Measurements from ENCODE around the gene TERT. TPM values are rescaled to one million over a fixed set of nuclear protein-coding genes. Genes with fewer than 3 reads are reported as not detected.

TERT gene
- total RNA-seq, 1 donor from 2014 or later: 2.4 TPM

DNA sequence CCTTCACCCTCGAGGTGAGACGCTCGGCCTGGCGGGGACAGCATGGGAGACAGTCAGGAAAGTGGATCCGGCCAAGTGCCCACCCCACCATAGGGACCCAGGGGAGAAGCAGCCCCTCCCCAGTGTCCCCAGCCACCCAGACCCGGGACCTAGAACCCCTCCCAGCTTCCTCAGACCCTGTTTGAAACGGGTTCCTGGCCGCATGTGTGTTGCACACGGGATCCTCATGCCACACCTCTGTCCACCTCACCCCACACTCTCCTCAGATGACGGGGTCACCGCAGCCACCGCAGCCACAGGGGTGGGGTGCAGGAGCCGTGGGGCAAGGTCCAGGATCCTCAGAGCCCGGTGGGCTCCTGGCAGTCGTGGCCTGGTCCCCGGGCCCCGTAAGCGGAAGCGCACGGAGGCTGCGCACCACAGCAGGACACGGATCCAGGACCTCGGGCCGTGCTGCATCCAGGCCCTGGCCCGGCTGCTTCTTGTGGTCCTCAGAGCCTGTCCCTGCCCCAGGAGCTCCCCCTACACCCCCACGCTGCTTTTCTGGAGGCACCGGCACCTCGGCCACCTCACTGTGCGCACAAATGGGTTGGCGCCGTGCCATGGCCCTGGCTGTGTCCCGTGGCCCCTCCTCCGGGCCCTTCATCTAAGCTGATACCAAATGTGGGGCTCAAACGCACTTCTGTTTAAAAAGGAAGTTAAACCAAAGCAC, 15.3 kb downstream of the TERT start:
- Mint-ChIP-seq H3K4me3 (no peak overlapping the region), H3K4me1 (no peaks in the 10 kb centered on the region), H3K9me3 (no peaks in the 10 kb centered on the region), H3K36me3 (peaks cover 3% of the 10 kb centered on the region), H3K27ac (no peak overlapping the region), H3K27me3 (ENCODE audit: insufficient read depth, low read depth) (peaks cover 2% of the 10 kb centered on the region)
- H3K4me2 ChIP-seq: no peak overlapping the region
- no peaks in the 10 kb centered on the region for H3K79me2 ChIP-seq (ENCODE audit: low read depth)
- H3K36me3 ChIP-seq: no peaks in the 10 kb centered on the region
- no peak overlapping the region for H3K4me3 ChIP-seq
- no peaks in the 10 kb centered on the region for H3K27me3 ChIP-seq
- no peaks in the 10 kb centered on the region for H3K9me3 ChIP-seq (ENCODE audit: low read depth)
- H4K20me1 ChIP-seq (ENCODE audit: low read depth): no peaks in the 10 kb centered on the region
- DNase-seq (ENCODE audit: low spot score): no peak
- TF ChIP-seq EZH2 (IDR thresholded peaks at IDR 0.05): no peak
- no peak for TF ChIP-seq EZH2phosphoT487 (IDR thresholded peaks at IDR 0.05)
- no peak for TF ChIP-seq CTCF (IDR thresholded peaks at IDR 0.05)
- H3K4me1 ChIP-seq: no peaks in the 10 kb centered on the region
- no peak overlapping the region for H2AFZ ChIP-seq (replicated peaks)
- H3K9ac ChIP-seq: no peak overlapping the region
- no peaks in the 10 kb centered on the region for H3F3A ChIP-seq (ENCODE audit: low read depth)
- H3K27ac ChIP-seq: no peak overlapping the region

DNA sequence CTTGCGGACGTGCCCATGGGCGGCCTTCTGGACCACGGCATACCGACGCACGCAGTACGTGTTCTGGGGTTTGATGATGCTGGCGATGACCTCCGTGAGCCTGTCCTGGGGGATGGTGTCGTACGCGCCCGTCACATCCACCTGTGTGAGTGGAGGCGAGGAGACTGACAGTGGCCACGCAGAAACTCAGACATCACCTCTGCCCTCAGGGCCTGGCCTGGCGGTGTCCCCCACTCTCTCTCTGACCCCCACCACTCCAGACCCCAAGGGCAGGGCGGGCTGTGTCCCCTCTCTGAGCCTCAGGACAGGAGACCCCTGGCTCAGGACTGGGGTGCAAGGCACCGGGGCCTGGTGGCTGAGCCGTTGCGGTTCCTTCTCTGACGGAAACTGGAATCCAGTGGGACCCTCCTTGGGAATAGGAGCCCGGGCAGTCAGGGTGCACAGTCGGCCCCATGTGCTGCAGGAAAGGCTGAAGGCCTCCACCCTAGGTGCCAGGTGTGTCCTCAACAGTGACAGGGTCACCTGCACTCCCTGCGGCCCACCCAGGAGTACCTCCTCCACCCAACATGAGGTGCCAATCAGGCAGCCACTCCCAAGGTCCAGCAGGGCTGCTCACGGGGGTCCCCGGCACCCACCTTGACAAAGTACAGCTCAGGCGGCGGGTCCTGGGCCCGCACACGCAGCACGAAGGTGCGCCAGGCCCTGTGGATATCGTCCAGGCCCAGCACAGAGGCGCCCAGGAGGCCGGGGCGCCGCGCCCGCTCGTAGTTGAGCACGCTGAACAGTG, 16.0 kb downstream of the TERT start:
- H3K27ac ChIP-seq: no peak overlapping the region
- no peaks in the 10 kb centered on the region for H3K4me1 Mint-ChIP-seq
- no peak overlapping the region for H3K4me2 ChIP-seq
- no peaks in the 10 kb centered on the region for H3K9me3 ChIP-seq (ENCODE audit: low read depth)
- no peak for TF ChIP-seq CTCF (IDR thresholded peaks at IDR 0.05)
- no peak for TF ChIP-seq EZH2 (IDR thresholded peaks at IDR 0.05)
- TF ChIP-seq EZH2phosphoT487 (IDR thresholded peaks at IDR 0.05): no peak
- H3K4me3 Mint-ChIP-seq: no peak overlapping the region
- H2AFZ ChIP-seq (replicated peaks): no peak overlapping the region
- H3K27ac Mint-ChIP-seq: no peak overlapping the region
- H4K20me1 ChIP-seq (ENCODE audit: low read depth): no peaks in the 10 kb centered on the region
- H3K36me3 Mint-ChIP-seq: peaks cover 3% of the 10 kb centered on the region
- H3K79me2 ChIP-seq (ENCODE audit: low read depth): no peaks in the 10 kb centered on the region
- no peaks in the 10 kb centered on the region for H3K36me3 ChIP-seq
- no peaks in the 10 kb centered on the region for H3K4me1 ChIP-seq
- no peaks in the 10 kb centered on the region for H3K27me3 ChIP-seq
- no peaks in the 10 kb centered on the region for H3F3A ChIP-seq (ENCODE audit: low read depth)
- H3K4me3 ChIP-seq: no peak overlapping the region
- no peak overlapping the region for H3K9ac ChIP-seq
- peaks cover 2% of the 10 kb centered on the region for H3K27me3 Mint-ChIP-seq (ENCODE audit: insufficient read depth, low read depth)
- no peaks in the 10 kb centered on the region for H3K9me3 Mint-ChIP-seq
- DNase-seq (ENCODE audit: low spot score): no peak

DNA sequence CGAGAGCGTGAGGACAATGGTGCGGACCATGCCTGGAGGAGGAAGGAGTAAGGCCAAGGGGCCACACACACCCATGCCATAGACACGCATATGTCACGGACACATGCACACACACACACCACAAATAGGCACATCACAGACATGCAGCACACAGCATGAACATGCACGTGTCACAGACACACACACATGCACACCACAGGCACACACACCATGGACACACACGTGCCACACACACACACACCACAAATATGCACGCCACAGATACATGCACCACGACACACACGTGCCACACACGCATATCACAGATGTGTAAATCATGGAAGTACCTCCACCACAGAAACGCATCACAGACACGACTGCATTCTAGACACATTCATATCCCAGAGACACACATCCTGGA, 16.7 kb downstream of the TERT start:
- Histone ChIP-seq H3K27ac (no peak overlapping the region), H3K9me3 (ENCODE audit: low read depth) (no peaks in the 10 kb centered on the region), H3K36me3 (no peaks in the 10 kb centered on the region), H3K27me3 (no peaks in the 10 kb centered on the region), H3K4me2 (no peak overlapping the region), H3K9ac (no peak overlapping the region), H4K20me1 (ENCODE audit: low read depth) (no peaks in the 10 kb centered on the region), H3K4me3 (no peak overlapping the region), H2AFZ (replicated peaks) (no peak overlapping the region), H3F3A (ENCODE audit: low read depth) (no peaks in the 10 kb centered on the region), H3K79me2 (ENCODE audit: low read depth) (no peaks in the 10 kb centered on the region), H3K4me1 (no peaks in the 10 kb centered on the region)
- no peak for DNase-seq (ENCODE audit: low spot score)
- H3K4me1 Mint-ChIP-seq: no peaks in the 10 kb centered on the region
- peaks cover 3% of the 10 kb centered on the region for H3K36me3 Mint-ChIP-seq
- no peaks in the 10 kb centered on the region for H3K9me3 Mint-ChIP-seq
- no peak overlapping the region for H3K27ac Mint-ChIP-seq
- H3K4me3 Mint-ChIP-seq: peak overlapping the region; percentile 18
- TF ChIP-seq EZH2 (IDR thresholded peaks at IDR 0.05) (no peak), EZH2phosphoT487 (IDR thresholded peaks at IDR 0.05) (no peak), CTCF (IDR thresholded peaks at IDR 0.05) (no peak)
- peaks cover 2% of the 10 kb centered on the region for H3K27me3 Mint-ChIP-seq (ENCODE audit: insufficient read depth, low read depth)
